GM12878 (cell line): ENCODE data around the gene TRPT1. TPM values are rescaled to one million over a fixed set of nuclear protein-coding genes. Genes with fewer than 3 reads are reported as not detected.

Experiments
- ATF7 ChIP-seq: fragments of 450-650 bp; IDR thresholded peaks from 2 replicates; pipeline ENCODE4 v1.6.1; 2016; ENCODE audit warnings: low read depth, mild to moderate bottlenecking
- CTCF ChIP-seq, 3 experiments: IDR thresholded peaks in 2 of 3; conservative IDR thresholded peaks in 1 of 3; 2 replicates each; pipeline ENCODE4 v1.5.1; 2011; ENCODE audit warnings: low read depth in 3 of 3, low read length in 3 of 3, mild to moderate bottlenecking in 3 of 3, control low read depth in 2 of 3, moderate library complexity in 2 of 3, inconsistent platforms in 1 of 3, mixed read lengths in 1 of 3; ENCODE audit not compliant: control insufficient read depth in 2 of 3, insufficient read depth in 1 of 3; ENCODE audit errors: extremely low read depth in 1 of 3
- FOXM1 ChIP-seq: IDR thresholded peaks from 2 replicates; pipeline ENCODE4 v1.6.1; 2012; ENCODE audit warnings: low read depth, mild to moderate bottlenecking, inconsistent platforms, low read length, moderate library complexity
- HDAC6 ChIP-seq: fragments of 200-600 bp; sonication (generic); IDR thresholded peaks from one replicate; pipeline ENCODE4 v1.8.0; 2017; ENCODE audit warnings: antibody characterized with exemption; ENCODE audit not compliant: unreplicated experiment
- MEF2B ChIP-seq: fragments of 450-650 bp; IDR thresholded peaks from 2 replicates; pipeline ENCODE4 v1.6.1; 2018; ENCODE audit warnings: mild to moderate bottlenecking, moderate library complexity; ENCODE audit not compliant: partially characterized antibody, poor library complexity, severe bottlenecking
- NFXL1 ChIP-seq: fragments of 450-650 bp; IDR thresholded peaks from 2 replicates; pipeline ENCODE4 v1.6.1; 2017; ENCODE audit warnings: antibody characterized with exemption, mild to moderate bottlenecking, borderline replicate concordance
- NR2F1 ChIP-seq: fragments of 450-650 bp; conservative IDR thresholded peaks from 2 replicates; pipeline ENCODE4 v1.6.1; 2017; ENCODE audit warnings: mild to moderate bottlenecking
- RFX5 ChIP-seq: IDR thresholded peaks from 2 replicates; pipeline ENCODE4 v1.6.1; 2011; ENCODE audit warnings: low read depth, low read length, improper control_type of control experiment
- SMAD5 ChIP-seq: IDR thresholded peaks from 2 replicates; pipeline ENCODE4 v1.6.1; 2016; ENCODE audit warnings: antibody characterized with exemption, low read depth
- SPI1 ChIP-seq: IDR thresholded peaks from 2 replicates; pipeline ENCODE4 v1.6.1; 2011; ENCODE audit warnings: low read depth, mild to moderate bottlenecking, low read length, moderate library complexity, borderline replicate concordance; ENCODE audit not compliant: insufficient read depth
- SUZ12 ChIP-seq: fragments of 200-600 bp; sonication (generic); IDR thresholded peaks from one replicate; pipeline ENCODE4 v1.6.1; 2018; ENCODE audit warnings: antibody characterized with exemption, mild to moderate bottlenecking; ENCODE audit not compliant: unreplicated experiment
- TARDBP ChIP-seq: IDR thresholded peaks from 2 replicates; pipeline ENCODE4 v1.6.1; 2016; ENCODE audit warnings: borderline replicate concordance
- YY1 ChIP-seq: IDR thresholded peaks from 2 replicates; pipeline ENCODE4 v1.6.1; 2011; ENCODE audit warnings: low read depth, mild to moderate bottlenecking, low read length
- polyA plus RNA-seq, 11 experiments: library from polyadenylated mRNA; depleted of rRNA in 4 of 11; unstranded in 6 of 11; stranded (reverse) in 5 of 11; fragments of >200 nt; fragmentation: Nextera tagmentation in 4 of 11; fragmentation: Illumina TruSeq in 1 of 11; extraction: Ambion mirVana in 4 of 11; extraction: Trizol in 1 of 11; gene quantifications; 1 replicate in 1 of 11; 2 replicates in 10 of 11; pipeline versions ENCODE4 v1.2.1 to v1.2.3, GENCODE V29; 2011 to 2016; ENCODE audit warnings: inconsistent platforms in 2 of 11, missing spikeins in 2 of 11, low read depth in 1 of 11
- total RNA-seq, 4 experiments: library from RNA; depleted of rRNA in 3 of 4; stranded (reverse); fragments of >200 nt in 3 of 4; fragmentation: Illumina TruSeq in 1 of 4; extraction: Trizol in 1 of 4; gene quantifications; 2 replicates each; pipeline versions ENCODE4 v1.2.1 to v1.2.3, GENCODE V29; 2013 to 2021
- TF ChIP-seq, protein P1 (sequence below): IDR thresholded peaks from 2 replicates; pipeline ENCODE4 v1.6.1; 2011; ENCODE audit warnings: borderline replicate concordance, low read depth, mild to moderate bottlenecking, moderate library complexity, low read length; ENCODE audit not compliant: insufficient read depth, poor library complexity, severe bottlenecking
- TF ChIP-seq, protein P2 (sequence below): fragments of 450-650 bp; IDR thresholded peaks from 2 replicates; pipeline ENCODE4 v1.6.1; 2017; ENCODE audit warnings: mild to moderate bottlenecking, low read depth, inconsistent platforms; ENCODE audit not compliant: poor library complexity, severe bottlenecking
- TF ChIP-seq, protein P3 (sequence below): fragments of 450-650 bp; formaldehyde crosslinking; IDR thresholded peaks from 2 replicates; pipeline ENCODE4 v1.4.0; 2020; ENCODE audit warnings: mild to moderate bottlenecking, moderate library complexity

TRPT1 gene
- total and polyA plus RNA-seq, 10 of the 15 experiments (the other 5 are each of a cell fraction or from before 2014, with no cell fraction given): 7.1 to 63.0 (median 31.4) TPM

DNA sequence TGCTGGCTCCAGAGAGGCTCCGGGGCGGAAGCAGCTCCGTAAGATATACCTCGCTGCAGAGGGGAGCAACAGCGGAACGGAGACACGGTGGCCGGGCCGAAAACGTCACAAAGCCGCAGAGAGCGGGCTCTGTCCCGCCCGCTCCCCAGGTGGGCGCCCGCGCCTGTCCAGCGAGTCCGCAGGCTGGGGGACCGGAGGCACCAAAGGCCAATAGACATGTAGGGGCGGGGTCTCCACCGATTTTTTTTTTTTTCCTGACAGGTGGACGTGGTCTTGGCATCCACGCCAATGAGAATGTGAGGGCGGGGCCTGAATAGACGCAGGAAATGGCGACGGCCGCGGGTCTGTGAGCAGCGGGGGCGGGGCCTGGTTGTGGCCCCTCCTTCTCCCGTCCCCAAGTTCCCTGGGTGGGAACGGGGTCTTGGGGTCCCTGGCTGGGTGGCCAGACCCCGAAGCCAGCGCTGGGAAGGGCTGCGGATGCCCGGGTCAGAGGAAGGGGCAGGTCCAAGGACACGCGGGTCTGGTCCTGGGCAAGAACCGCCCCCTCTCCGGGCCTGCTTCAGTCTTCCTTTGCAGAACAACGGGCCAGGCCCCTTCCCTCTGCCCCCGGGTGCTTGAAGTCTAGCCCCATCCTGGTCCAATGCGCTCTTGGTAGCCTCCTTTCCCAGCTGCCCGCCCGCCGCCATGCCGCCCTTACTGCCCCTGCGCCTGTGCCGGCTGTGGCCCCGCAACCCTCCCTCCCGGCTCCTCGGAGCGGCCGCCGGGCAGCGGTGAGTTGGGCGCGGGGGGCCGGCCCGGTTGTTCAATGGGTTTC is 4.4 kb upstream of the TRPT1 start, which contains the start of gene DNAJC4 (continued):
- TF ChIP-seq, protein P1, sequence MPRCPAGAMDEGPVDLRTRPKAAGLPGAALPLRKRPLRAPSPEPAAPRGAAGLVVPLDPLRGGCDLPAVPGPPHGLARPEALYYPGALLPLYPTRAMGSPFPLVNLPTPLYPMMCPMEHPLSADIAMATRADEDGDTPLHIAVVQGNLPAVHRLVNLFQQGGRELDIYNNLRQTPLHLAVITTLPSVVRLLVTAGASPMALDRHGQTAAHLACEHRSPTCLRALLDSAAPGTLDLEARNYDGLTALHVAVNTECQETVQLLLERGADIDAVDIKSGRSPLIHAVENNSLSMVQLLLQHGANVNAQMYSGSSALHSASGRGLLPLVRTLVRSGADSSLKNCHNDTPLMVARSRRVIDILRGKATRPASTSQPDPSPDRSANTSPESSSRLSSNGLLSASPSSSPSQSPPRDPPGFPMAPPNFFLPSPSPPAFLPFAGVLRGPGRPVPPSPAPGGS: no peak
- no peak for TF ChIP-seq FOXM1
- no peak for TF ChIP-seq SMAD5
- TF ChIP-seq, protein P2, sequence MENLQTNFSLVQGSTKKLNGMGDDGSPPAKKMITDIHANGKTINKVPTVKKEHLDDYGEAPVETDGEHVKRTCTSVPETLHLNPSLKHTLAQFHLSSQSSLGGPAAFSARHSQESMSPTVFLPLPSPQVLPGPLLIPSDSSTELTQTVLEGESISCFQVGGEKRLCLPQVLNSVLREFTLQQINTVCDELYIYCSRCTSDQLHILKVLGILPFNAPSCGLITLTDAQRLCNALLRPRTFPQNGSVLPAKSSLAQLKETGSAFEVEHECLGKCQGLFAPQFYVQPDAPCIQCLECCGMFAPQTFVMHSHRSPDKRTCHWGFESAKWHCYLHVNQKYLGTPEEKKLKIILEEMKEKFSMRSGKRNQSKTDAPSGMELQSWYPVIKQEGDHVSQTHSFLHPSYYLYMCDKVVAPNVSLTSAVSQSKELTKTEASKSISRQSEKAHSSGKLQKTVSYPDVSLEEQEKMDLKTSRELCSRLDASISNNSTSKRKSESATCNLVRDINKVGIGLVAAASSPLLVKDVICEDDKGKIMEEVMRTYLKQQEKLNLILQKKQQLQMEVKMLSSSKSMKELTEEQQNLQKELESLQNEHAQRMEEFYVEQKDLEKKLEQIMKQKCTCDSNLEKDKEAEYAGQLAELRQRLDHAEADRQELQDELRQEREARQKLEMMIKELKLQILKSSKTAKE: no peak
- TF ChIP-seq NR2F1: peak; percentile 53; the same call in 1 of the 2 replicates
- no peak for TF ChIP-seq TARDBP
- no peak for TF ChIP-seq SPI1
- no peak for TF ChIP-seq SUZ12
- TF ChIP-seq, protein P3, sequence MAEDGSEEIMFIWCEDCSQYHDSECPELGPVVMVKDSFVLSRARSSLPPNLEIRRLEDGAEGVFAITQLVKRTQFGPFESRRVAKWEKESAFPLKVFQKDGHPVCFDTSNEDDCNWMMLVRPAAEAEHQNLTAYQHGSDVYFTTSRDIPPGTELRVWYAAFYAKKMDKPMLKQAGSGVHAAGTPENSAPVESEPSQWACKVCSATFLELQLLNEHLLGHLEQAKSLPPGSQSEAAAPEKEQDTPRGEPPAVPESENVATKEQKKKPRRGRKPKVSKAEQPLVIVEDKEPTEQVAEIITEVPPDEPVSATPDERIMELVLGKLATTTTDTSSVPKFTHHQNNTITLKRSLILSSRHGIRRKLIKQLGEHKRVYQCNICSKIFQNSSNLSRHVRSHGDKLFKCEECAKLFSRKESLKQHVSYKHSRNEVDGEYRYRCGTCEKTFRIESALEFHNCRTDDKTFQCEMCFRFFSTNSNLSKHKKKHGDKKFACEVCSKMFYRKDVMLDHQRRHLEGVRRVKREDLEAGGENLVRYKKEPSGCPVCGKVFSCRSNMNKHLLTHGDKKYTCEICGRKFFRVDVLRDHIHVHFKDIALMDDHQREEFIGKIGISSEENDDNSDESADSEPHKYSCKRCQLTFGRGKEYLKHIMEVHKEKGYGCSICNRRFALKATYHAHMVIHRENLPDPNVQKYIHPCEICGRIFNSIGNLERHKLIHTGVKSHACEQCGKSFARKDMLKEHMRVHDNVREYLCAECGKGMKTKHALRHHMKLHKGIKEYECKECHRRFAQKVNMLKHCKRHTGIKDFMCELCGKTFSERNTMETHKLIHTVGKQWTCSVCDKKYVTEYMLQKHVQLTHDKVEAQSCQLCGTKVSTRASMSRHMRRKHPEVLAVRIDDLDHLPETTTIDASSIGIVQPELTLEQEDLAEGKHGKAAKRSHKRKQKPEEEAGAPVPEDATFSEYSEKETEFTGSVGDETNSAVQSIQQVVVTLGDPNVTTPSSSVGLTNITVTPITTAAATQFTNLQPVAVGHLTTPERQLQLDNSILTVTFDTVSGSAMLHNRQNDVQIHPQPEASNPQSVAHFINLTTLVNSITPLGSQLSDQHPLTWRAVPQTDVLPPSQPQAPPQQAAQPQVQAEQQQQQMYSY: no peak
- peak; percentile 84 for TF ChIP-seq YY1
- TF ChIP-seq ATF7: 0 out of 2 replicates have a peak, but pooled peaks have one; percentile 20
- no peak for TF ChIP-seq NFXL1
- TF ChIP-seq HDAC6: no peak
- TF ChIP-seq MEF2B: no peak
- no peak for TF ChIP-seq CTCF (IDR thresholded peaks at IDR 0.05 in 2 of 3, conservative IDR thresholded peaks at IDR 0.05 in 1 of 3; ENCODE audit: control insufficient read depth in 2 of 3, extremely low read depth in 1 of 3, insufficient read depth in 1 of 3, low read depth in 3 of 3, low read length in 3 of 3)
- TF ChIP-seq RFX5: no peak
